Measurements from ENCODE around the gene CAMK2D.

CAMK2D gene

GRCh38 chr4:113591982-113592381 is 169.6 kb downstream of the CAMK2D start:
- Histone ChIP-seq H3K9ac (ENCODE audit: low read depth, low read length) (no peak overlapping the region), H3K4me1 (ENCODE audit: insufficient read depth, low read length) (no peaks in the 10 kb centered on the region), H3K27ac (ENCODE audit: low read length) (no peak overlapping the region), H3K9me3 (ENCODE audit: insufficient read depth, low read depth, low read length) (no peaks in the 10 kb centered on the region), H3K4me3 (ENCODE audit: low read length) (no peak overlapping the region), H3K27me3 (ENCODE audit: insufficient read depth, low read length) (no peaks in the 10 kb centered on the region), H3K36me3 (ENCODE audit: insufficient read depth, low read depth, low read length) (no peaks in the 10 kb centered on the region)

- no peak overlapping the region for H3K4me3 ChIP-seq (ENCODE audit: low read length)
- H3K27ac ChIP-seq (ENCODE audit: low read length): no peak overlapping the region
- no peaks in the 10 kb centered on the region for H3K27me3 ChIP-seq (ENCODE audit: insufficient read depth, low read length)
- no peak overlapping the region for H3K9ac ChIP-seq (ENCODE audit: low read depth, low read length)
- H3K36me3 ChIP-seq (ENCODE audit: insufficient read depth, low read depth, low read length): no peaks in the 10 kb centered on the region
- H3K4me1 ChIP-seq (ENCODE audit: insufficient read depth, low read length): peaks cover 7% of the 10 kb centered on the region
- H3K9me3 ChIP-seq (ENCODE audit: insufficient read depth, low read depth, low read length): no peaks in the 10 kb centered on the region
Observed at GRCh38 chr4:113588895-113589668, 172.5 kb downstream of the CAMK2D start.

- Histone ChIP-seq H3K9ac (ENCODE audit: low read depth, low read length) (no peak overlapping the region), H3K36me3 (ENCODE audit: insufficient read depth, low read depth, low read length) (no peaks in the 10 kb centered on the region), H3K4me1 (ENCODE audit: insufficient read depth, low read length) (peaks cover 12% of the 10 kb centered on the region), H3K27me3 (ENCODE audit: insufficient read depth, low read length) (no peaks in the 10 kb centered on the region), H3K4me3 (ENCODE audit: low read length) (no peak overlapping the region), H3K27ac (ENCODE audit: low read length) (no peak overlapping the region), H3K9me3 (ENCODE audit: insufficient read depth, low read depth, low read length) (no peaks in the 10 kb centered on the region)
Observed at GRCh38 chr4:113587640-113588275, 173.8 kb downstream of the CAMK2D start.

GRCh38 chr4:113587156-113587555 is 174.4 kb downstream of the CAMK2D start:
- H3K27me3 ChIP-seq (ENCODE audit: insufficient read depth, low read length): no peaks in the 10 kb centered on the region
- H3K4me3 ChIP-seq (ENCODE audit: low read length): no peak overlapping the region
- peaks cover 12% of the 10 kb centered on the region for H3K4me1 ChIP-seq (ENCODE audit: insufficient read depth, low read length)
- no peak overlapping the region for H3K27ac ChIP-seq (ENCODE audit: low read length)
- no peaks in the 10 kb centered on the region for H3K9me3 ChIP-seq (ENCODE audit: insufficient read depth, low read depth, low read length)
- H3K9ac ChIP-seq (ENCODE audit: low read depth, low read length): no peak overlapping the region
- H3K36me3 ChIP-seq (ENCODE audit: insufficient read depth, low read depth, low read length): no peaks in the 10 kb centered on the region

- Histone ChIP-seq H3K4me1 (ENCODE audit: insufficient read depth, low read length) (peaks cover 12% of the 10 kb centered on the region), H3K36me3 (ENCODE audit: insufficient read depth, low read depth, low read length) (no peaks in the 10 kb centered on the region), H3K9ac (ENCODE audit: low read depth, low read length) (no peak overlapping the region), H3K27ac (ENCODE audit: low read length) (no peak overlapping the region), H3K27me3 (ENCODE audit: insufficient read depth, low read length) (no peaks in the 10 kb centered on the region), H3K4me3 (ENCODE audit: low read length) (no peak overlapping the region), H3K9me3 (ENCODE audit: insufficient read depth, low read depth, low read length) (no peaks in the 10 kb centered on the region)
Observed at GRCh38 chr4:113586072-113586471, 175.5 kb downstream of the CAMK2D start.

GRCh38 chr4:113584407-113585150 is 177.0 kb downstream of the CAMK2D start:
- no peaks in the 10 kb centered on the region for H3K9me3 ChIP-seq (ENCODE audit: insufficient read depth, low read depth, low read length)
- H3K4me1 ChIP-seq (ENCODE audit: insufficient read depth, low read length): peaks cover 12% of the 10 kb centered on the region
- H3K27ac ChIP-seq (ENCODE audit: low read length): peak overlapping the region; percentile 52
- no peaks in the 10 kb centered on the region for H3K36me3 ChIP-seq (ENCODE audit: insufficient read depth, low read depth, low read length)
- H3K27me3 ChIP-seq (ENCODE audit: insufficient read depth, low read length): no peaks in the 10 kb centered on the region
- H3K4me3 ChIP-seq (ENCODE audit: low read length): no peak overlapping the region
- H3K9ac ChIP-seq (ENCODE audit: low read depth, low read length): no peak overlapping the region

- H3K9ac ChIP-seq (ENCODE audit: low read depth, low read length): no peak overlapping the region
- H3K27ac ChIP-seq (ENCODE audit: low read length): no peak overlapping the region
- H3K36me3 ChIP-seq (ENCODE audit: insufficient read depth, low read depth, low read length): no peaks in the 10 kb centered on the region
- H3K4me3 ChIP-seq (ENCODE audit: low read length): no peak overlapping the region
- peaks cover 12% of the 10 kb centered on the region for H3K4me1 ChIP-seq (ENCODE audit: insufficient read depth, low read length)
- H3K27me3 ChIP-seq (ENCODE audit: insufficient read depth, low read length): no peaks in the 10 kb centered on the region
- H3K9me3 ChIP-seq (ENCODE audit: insufficient read depth, low read depth, low read length): no peaks in the 10 kb centered on the region
Observed at GRCh38 chr4:113582737-113583136, 178.8 kb downstream of the CAMK2D start.

- H3K4me1 ChIP-seq (ENCODE audit: insufficient read depth, low read length): peaks cover 8% of the 10 kb centered on the region
- H3K36me3 ChIP-seq (ENCODE audit: insufficient read depth, low read depth, low read length): no peaks in the 10 kb centered on the region
- no peak overlapping the region for H3K4me3 ChIP-seq (ENCODE audit: low read length)
- H3K27ac ChIP-seq (ENCODE audit: low read length): no peak overlapping the region
- H3K27me3 ChIP-seq (ENCODE audit: insufficient read depth, low read length): no peaks in the 10 kb centered on the region
- H3K9me3 ChIP-seq (ENCODE audit: insufficient read depth, low read depth, low read length): no peaks in the 10 kb centered on the region
- H3K9ac ChIP-seq (ENCODE audit: low read depth, low read length): no peak overlapping the region
Observed at GRCh38 chr4:113579360-113579759, 182.2 kb downstream of the CAMK2D start.

- H3K9me3 ChIP-seq (ENCODE audit: insufficient read depth, low read depth, low read length): no peaks in the 10 kb centered on the region
- H3K27ac ChIP-seq (ENCODE audit: low read length): no peak overlapping the region
Observed at GRCh38 chr4:113576947-113577678, 184.4 kb downstream of the CAMK2D start.

GRCh38 chr4:113575401-113575800 is 186.1 kb downstream of the CAMK2D start:
- Histone ChIP-seq H3K27ac (ENCODE audit: low read length) (no peak overlapping the region), H3K9me3 (ENCODE audit: insufficient read depth, low read depth, low read length) (no peaks in the 10 kb centered on the region), H3K27me3 (ENCODE audit: insufficient read depth, low read length) (no peaks in the 10 kb centered on the region), H3K36me3 (ENCODE audit: insufficient read depth, low read depth, low read length) (no peaks in the 10 kb centered on the region), H3K4me3 (ENCODE audit: low read length) (no peak overlapping the region), H3K9ac (ENCODE audit: low read depth, low read length) (no peak overlapping the region), H3K4me1 (ENCODE audit: insufficient read depth, low read length) (no peaks in the 10 kb centered on the region; the same call in 1 of the 2 replicates)

More at GRCh38 chr4:113576947-113577678, 184.4 kb downstream of the CAMK2D start:
- H3K36me3 ChIP-seq (ENCODE audit: insufficient read depth, low read depth, low read length): no peaks in the 10 kb centered on the region
- H3K27me3 ChIP-seq (ENCODE audit: insufficient read depth, low read length): no peaks in the 10 kb centered on the region
- H3K9ac ChIP-seq (ENCODE audit: low read depth, low read length): no peak overlapping the region
- no peaks in the 10 kb centered on the region for H3K4me1 ChIP-seq (ENCODE audit: insufficient read depth, low read length)
- H3K4me3 ChIP-seq (ENCODE audit: low read length): no peak overlapping the region

GRCh38 chr4:113574636-113575103 is 186.9 kb downstream of the CAMK2D start:
- H3K4me3 ChIP-seq (ENCODE audit: low read length): no peak overlapping the region
- H3K27me3 ChIP-seq (ENCODE audit: insufficient read depth, low read length): no peaks in the 10 kb centered on the region
- H3K27ac ChIP-seq (ENCODE audit: low read length): no peak overlapping the region
- no peaks in the 10 kb centered on the region for H3K9me3 ChIP-seq (ENCODE audit: insufficient read depth, low read depth, low read length)
- H3K9ac ChIP-seq (ENCODE audit: low read depth, low read length): no peak overlapping the region
- H3K36me3 ChIP-seq (ENCODE audit: insufficient read depth, low read depth, low read length): no peaks in the 10 kb centered on the region
- no peaks in the 10 kb centered on the region; the same call in 1 of the 2 replicates for H3K4me1 ChIP-seq (ENCODE audit: insufficient read depth, low read length)

Data from iPS-20b (cell line).